IMR-90 (cell line): Measurements from ENCODE around the gene ASTN2. TPM values are rescaled to one million over a fixed set of nuclear protein-coding genes. Genes with fewer than 3 reads are reported as not detected.

Experiments
- ATAC-seq: fragments of 200-7000 bp; cut with Tn5 transposase; 2 replicates; pipeline ENCODE4 v1.9.1; 2020; ENCODE audit warnings: low read depth, mild to moderate bottlenecking, moderate library complexity
- BruUV-seq: library from RNA; stranded (reverse); fragments of 400-500 nt; replicated peaks from 2 replicates; lab custom pipeline; 2021; lab: Mats Ljungman, UMichigan
- CTCF ChIA-PET: fragments of 300-600 bp; formaldehyde crosslinking; extraction: SDS; loops from one replicate; lab custom pipeline; 2021; ENCODE audit warnings: antibody characterized with exemption; lab: Yijun Ruan, JAX
- POLR2A ChIA-PET: fragments of 300-600 bp; sonication (Branson Sonifier 250); formaldehyde crosslinking; loops from one replicate; lab custom pipeline; 2022; ENCODE audit warnings: antibody characterized with exemption; ENCODE audit not compliant: unreplicated experiment; lab: Charles Lee
- DNase-seq: peaks from one replicate; pipeline ENCODE4 v3.0.0; 2013
- H2AFZ ChIP-seq: replicated peaks from 2 replicates; pipeline ENCODE3; 2013; ENCODE audit warnings: low read length, mild to moderate bottlenecking; ENCODE audit not compliant: poor library complexity
- H2AK5ac ChIP-seq: 2 replicates; pipeline ENCODE4 v1.6.1; 2013; ENCODE audit warnings: low read depth, low read length, inconsistent platforms
- H2AK9ac ChIP-seq: replicated peaks from 2 replicates; pipeline ENCODE3; 2013; ENCODE audit warnings: mild to moderate bottlenecking, low read depth, low read length, moderate library complexity; ENCODE audit not compliant: poor library complexity
- H2BK120ac ChIP-seq: 2 replicates; pipeline ENCODE4 v1.6.1; 2013; ENCODE audit warnings: low read depth, low read length, inconsistent platforms
- H2BK15ac ChIP-seq: 3 replicates; pipeline ENCODE4 v1.6.1; 2013; ENCODE audit warnings: low read depth, low read length, inconsistent platforms
- H2BK20ac ChIP-seq: 2 replicates; pipeline ENCODE4 v1.6.1; 2013; ENCODE audit warnings: low read depth, mild to moderate bottlenecking, inconsistent platforms, low read length, moderate library complexity
- H2BK5ac ChIP-seq: 2 replicates; pipeline ENCODE4 v1.6.1; 2013; ENCODE audit warnings: mild to moderate bottlenecking, low read depth, low read length, inconsistent platforms; ENCODE audit not compliant: poor library complexity, severe bottlenecking
- H3K14ac ChIP-seq: replicated peaks from 2 replicates; pipeline ENCODE4 v1.6.1; 2013; ENCODE audit warnings: low read depth, low read length, inconsistent platforms
- H3K18ac ChIP-seq: 2 replicates; pipeline ENCODE4 v1.6.1; 2013; ENCODE audit warnings: low read depth, low read length, control low read depth
- H3K23ac ChIP-seq: 2 replicates; pipeline ENCODE4 v1.6.1; 2013; ENCODE audit warnings: low read depth, low read length, inconsistent platforms
- H3K27ac ChIP-seq: 2 replicates; pipeline ENCODE4 v1.5.1; 2013; ENCODE audit warnings: mild to moderate bottlenecking, control low read depth, low read length; ENCODE audit not compliant: insufficient read depth
- H3K27me3 ChIP-seq: 2 replicates; pipeline ENCODE4 v1.6.1; 2013; ENCODE audit warnings: low read length; ENCODE audit not compliant: control insufficient read depth, insufficient read depth
- H3K36me3 ChIP-seq: 2 replicates; pipeline ENCODE4 v1.6.1; 2013; ENCODE audit warnings: low read length, mixed read lengths; ENCODE audit not compliant: control insufficient read depth, insufficient read depth
- H3K4ac ChIP-seq: 2 replicates; pipeline ENCODE4 v1.6.1; 2013; ENCODE audit warnings: low read depth, low read length, inconsistent platforms
- H3K4me1 ChIP-seq: 2 replicates; pipeline ENCODE4 v1.6.1; 2013; ENCODE audit warnings: low read length, mixed read lengths; ENCODE audit not compliant: control insufficient read depth, insufficient read depth
- H3K4me2 ChIP-seq: 2 replicates; pipeline ENCODE4 v1.6.1; 2013; ENCODE audit warnings: low read depth, mild to moderate bottlenecking, control low read depth, low read length, moderate library complexity
- H3K4me3 ChIP-seq: 2 replicates; pipeline ENCODE4 v1.5.1; 2013; ENCODE audit warnings: low read depth, mild to moderate bottlenecking, control low read depth, low read length, moderate library complexity; ENCODE audit not compliant: insufficient read depth
- H3K56ac ChIP-seq: 2 replicates; pipeline ENCODE4 v1.6.1; 2013; ENCODE audit warnings: low read length, inconsistent platforms; ENCODE audit not compliant: insufficient read depth; ENCODE audit errors: extremely low read depth
- H3K79me1 ChIP-seq, 2 experiments: 2 replicates each; pipeline ENCODE4 v1.6.1; 2013; ENCODE audit warnings: low read length in 2 of 2, inconsistent platforms in 1 of 2, low read depth in 1 of 2
- H3K9ac ChIP-seq: 2 replicates; pipeline ENCODE4 v1.6.1; 2013; ENCODE audit warnings: low read depth, low read length, control low read depth
- H3K9me1 ChIP-seq: 2 replicates; pipeline ENCODE4 v1.6.1; 2013; ENCODE audit warnings: low read length, inconsistent platforms; ENCODE audit not compliant: insufficient read depth
- H3K9me3 ChIP-seq: 2 replicates; pipeline ENCODE4 v1.6.1; 2013; ENCODE audit warnings: low read length; ENCODE audit not compliant: control insufficient read depth, insufficient read depth
- H4K20me1 ChIP-seq: 2 replicates; pipeline ENCODE4 v1.6.1; 2013; ENCODE audit warnings: low read length, inconsistent platforms; ENCODE audit not compliant: insufficient read depth
- H4K5ac ChIP-seq: 2 replicates; pipeline ENCODE4 v1.6.1; 2013; ENCODE audit warnings: mild to moderate bottlenecking, low read depth, low read length, control low read depth
- H4K8ac ChIP-seq, 2 experiments: 2 replicates each; pipeline ENCODE4 v1.6.1; 2013; ENCODE audit warnings: low read depth in 2 of 2, low read length in 2 of 2, control low read depth in 1 of 2, inconsistent platforms in 1 of 2
- H4K91ac ChIP-seq: 2 replicates; pipeline ENCODE4 v1.6.1; 2013; ENCODE audit warnings: low read depth, low read length, inconsistent platforms; ENCODE audit not compliant: insufficient read depth
- BHLHE40 ChIP-seq: fragments of 150-350 bp; IDR thresholded peaks from 2 replicates; pipeline ENCODE4 v1.6.1; 2016; ENCODE audit warnings: mild to moderate bottlenecking, low read depth, low read length
- CEBPB ChIP-seq: IDR thresholded peaks from 2 replicates; pipeline ENCODE4 v1.6.1; 2012; ENCODE audit warnings: low read depth, low read length, improper control_type of control experiment
- CHD1 ChIP-seq: IDR thresholded peaks from 2 replicates; pipeline ENCODE4 v1.6.1; 2012; ENCODE audit warnings: low read depth, low read length, improper control_type of control experiment
- ELK1 ChIP-seq: fragments of 150-350 bp; IDR thresholded peaks from 2 replicates; pipeline ENCODE4 v1.6.1; 2016; ENCODE audit warnings: low read depth, mild to moderate bottlenecking, low read length, moderate library complexity, borderline replicate concordance
- MAZ ChIP-seq: IDR thresholded peaks from 2 replicates; pipeline ENCODE4 v1.6.1; 2012; ENCODE audit warnings: low read depth, mild to moderate bottlenecking, low read length, improper control_type of control experiment, moderate library complexity, borderline replicate concordance
- MXI1 ChIP-seq: IDR thresholded peaks from 2 replicates; pipeline ENCODE4 v1.6.1; 2012; ENCODE audit warnings: low read depth, mild to moderate bottlenecking, low read length, moderate library complexity, borderline replicate concordance
- NFE2L2 ChIP-seq: fragments of 150-350 bp; IDR thresholded peaks from 2 replicates; pipeline ENCODE4 v1.6.1; 2016; ENCODE audit warnings: low read depth, mild to moderate bottlenecking, low read length
- POLR2A ChIP-seq: IDR thresholded peaks from 2 replicates; pipeline ENCODE4 v1.6.1; 2012; ENCODE audit warnings: mild to moderate bottlenecking, low read depth, low read length
- RAD21 ChIP-seq: IDR thresholded peaks from 2 replicates; pipeline ENCODE4 v1.6.1; 2012; ENCODE audit warnings: low read length, improper control_type of control experiment
- RCOR1 ChIP-seq: IDR thresholded peaks from 2 replicates; pipeline ENCODE4 v1.6.1; 2012; ENCODE audit warnings: mild to moderate bottlenecking, low read length, improper control_type of control experiment; ENCODE audit not compliant: insufficient replicate concordance
- RFX5 ChIP-seq: IDR thresholded peaks from 2 replicates; pipeline ENCODE4 v1.8.0; 2012; ENCODE audit warnings: low read depth, mild to moderate bottlenecking, low read length, moderate library complexity
- SMC3 ChIP-seq: fragments of 150-350 bp; IDR thresholded peaks from 2 replicates; pipeline ENCODE4 v1.6.1; 2016; ENCODE audit warnings: low read depth, mild to moderate bottlenecking, antibody characterized with exemption, low read length, moderate library complexity
- USF2 ChIP-seq: fragments of 150-350 bp; IDR thresholded peaks from 2 replicates; pipeline ENCODE4 v1.6.1; 2017; ENCODE audit warnings: mild to moderate bottlenecking, antibody characterized with exemption, low read length, low read depth
- WGBS, 2 experiments: methylation state at CpG; one replicate each; pipeline versions ENCODE4 v1.1.5 to v1.1.7; 2013; ENCODE audit warnings: missing lambda C conversion rate in 2 of 2; ENCODE audit not compliant: insufficient read length in 1 of 2; ENCODE audit errors: extremely low coverage in 2 of 2; 5-methylcytosine and 5-hydroxymethylcytosine counted together
- dilution Hi-C: fragments of 300-500 bp; cut with HindIII; formaldehyde crosslinking; loops from one replicate; pipeline ENCODE4 v1.14.3; 2018; ENCODE audit warnings: low sequenced_read_pairs; ENCODE audit not compliant: unreplicated experiment
- in situ Hi-C: fragments of 300-500 bp; cut with MboI; formaldehyde crosslinking; loops from 3 replicates; pipeline ENCODE4 v1.14.3; 2019; ENCODE audit warnings: low sequenced_read_pairs, inconsistent platforms, mixed read lengths
- intact Hi-C: fragments of 100-400 bp; cut with micrococcal nuclease; formaldehyde crosslinking; loops from 2 replicates; pipeline ENCODE4 v1.10.0; 2022
- polyA plus RNA-seq, 3 experiments: library from polyadenylated mRNA; depleted of rRNA; stranded (reverse); fragments of >200 nt; gene quantifications; 2 replicates each; pipeline ENCODE4 v1.2.3, GENCODE V29; 2012; ENCODE audit warnings: low replicate concordance in 1 of 3
- total RNA-seq: library from RNA; depleted of rRNA; stranded (reverse); fragments of >200 nt; gene quantifications from 2 replicates; pipeline ENCODE4 v1.2.3, GENCODE V29; 2012
- TF ChIP-seq, protein P1 (sequence below): conservative IDR thresholded peaks from 2 replicates; pipeline ENCODE4 v1.5.1; 2012; ENCODE audit warnings: mild to moderate bottlenecking, low read depth, low read length, improper control_type of control experiment

ASTN2 gene
- total and polyA plus RNA-seq, 2 of the 4 experiments (the other 2 are of a cell fraction) = 3.8 to 6.8 TPM

DNA sequence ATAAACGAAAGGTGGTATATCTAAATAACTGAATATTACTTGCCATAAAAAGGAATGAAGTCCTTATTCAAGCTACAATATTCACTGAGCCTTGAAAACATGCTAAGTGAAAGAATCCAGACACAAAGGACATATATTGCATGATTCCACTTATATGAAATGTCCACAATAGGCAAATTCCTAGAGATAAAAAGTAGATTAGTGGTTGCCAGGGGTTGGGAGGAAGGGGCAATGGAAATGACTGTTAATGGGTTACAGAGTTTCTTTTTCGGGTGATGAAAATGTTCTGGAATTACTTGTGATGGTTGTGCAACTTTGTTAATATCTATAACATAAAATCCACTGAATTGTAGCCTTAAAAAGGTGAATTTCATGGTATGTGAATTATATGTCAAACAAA is 954.8 kb downstream of the ASTN2 start:
- no peak overlapping the region for H3K27ac ChIP-seq
- no peak overlapping the region for H3K23ac ChIP-seq
- no peak overlapping the region for H2BK120ac ChIP-seq
- no peak overlapping the region for H3K4ac ChIP-seq
- H3K4me3 ChIP-seq = no peak overlapping the region
- H4K91ac ChIP-seq = no peak overlapping the region
- intact Hi-C loops = no loop called here
- CTCF ChIA-PET = no interaction called here
- no peak overlapping the region for H4K5ac ChIP-seq
- no CpG with 5 or more reads among the region's 2 CpGs for WGBS, 2 experiments
- H2AFZ ChIP-seq = no peak overlapping the region
- H3K4me1 ChIP-seq = no peaks in the 10 kb centered on the region
- no peaks in the 10 kb centered on the region for H3K9me1 ChIP-seq
- no peak overlapping the region for H2AK5ac ChIP-seq
- no TSS peak for BruUV-seq
- H3K4me2 ChIP-seq = no peak overlapping the region
- H3K9ac ChIP-seq = no peak overlapping the region
- TF ChIP-seq MXI1 (no peak), CEBPB (no peak), POLR2A (no peak), BHLHE40 (no peak), SMC3 (no peak), RFX5 (no peak), NFE2L2 (no peak), ELK1 (no peak), CHD1 (no peak), USF2 (no peak), RCOR1 (no peak), RAD21 (no peak), MAZ (no peak)
- TF ChIP-seq, protein P1, sequence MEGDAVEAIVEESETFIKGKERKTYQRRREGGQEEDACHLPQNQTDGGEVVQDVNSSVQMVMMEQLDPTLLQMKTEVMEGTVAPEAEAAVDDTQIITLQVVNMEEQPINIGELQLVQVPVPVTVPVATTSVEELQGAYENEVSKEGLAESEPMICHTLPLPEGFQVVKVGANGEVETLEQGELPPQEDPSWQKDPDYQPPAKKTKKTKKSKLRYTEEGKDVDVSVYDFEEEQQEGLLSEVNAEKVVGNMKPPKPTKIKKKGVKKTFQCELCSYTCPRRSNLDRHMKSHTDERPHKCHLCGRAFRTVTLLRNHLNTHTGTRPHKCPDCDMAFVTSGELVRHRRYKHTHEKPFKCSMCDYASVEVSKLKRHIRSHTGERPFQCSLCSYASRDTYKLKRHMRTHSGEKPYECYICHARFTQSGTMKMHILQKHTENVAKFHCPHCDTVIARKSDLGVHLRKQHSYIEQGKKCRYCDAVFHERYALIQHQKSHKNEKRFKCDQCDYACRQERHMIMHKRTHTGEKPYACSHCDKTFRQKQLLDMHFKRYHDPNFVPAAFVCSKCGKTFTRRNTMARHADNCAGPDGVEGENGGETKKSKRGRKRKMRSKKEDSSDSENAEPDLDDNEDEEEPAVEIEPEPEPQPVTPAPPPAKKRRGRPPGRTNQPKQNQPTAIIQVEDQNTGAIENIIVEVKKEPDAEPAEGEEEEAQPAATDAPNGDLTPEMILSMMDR = no peak
- no peaks in the 10 kb centered on the region for H4K20me1 ChIP-seq
- no peak overlapping the region for H2BK5ac ChIP-seq
- peaks cover 2% of the 10 kb centered on the region for H3K9me3 ChIP-seq
- no peak overlapping the region for H2BK15ac ChIP-seq
- no peak overlapping the region for H3K56ac ChIP-seq
- DNase-seq (no peak), ATAC-seq (no peak)
- H2BK20ac ChIP-seq = no peak overlapping the region
- in situ Hi-C loops = no loop called here
- no peaks in the 10 kb centered on the region for H3K27me3 ChIP-seq
- no peak overlapping the region for H3K18ac ChIP-seq
- no peaks in the 10 kb centered on the region for H3K36me3 ChIP-seq
- POLR2A ChIA-PET = no interaction called here
- no peaks in the 10 kb centered on the region for H3K79me1 ChIP-seq
- dilution Hi-C loops = no loop called here
- H3K14ac ChIP-seq = no peak overlapping the region
- no peak overlapping the region for H2AK9ac ChIP-seq
- H4K8ac ChIP-seq = no peak overlapping the region
